SK-N-SH (cell line): ENCODE results near the gene SHKBP1. TPM values are rescaled to one million over a fixed set of nuclear protein-coding genes. Genes with fewer than 3 reads are reported as not detected.

ENCODE experiments used
- CTCF ChIA-PET: fragments of 300-600, 350-600 bp; formaldehyde crosslinking; extraction: SDS; loops from one replicate; lab custom pipeline; 2021; lab: Yijun Ruan, JAX
- POLR2A ChIA-PET: fragments of 350-600 bp; sonication (Branson Sonifier 250); formaldehyde crosslinking; extraction: SDS; loops from one replicate; lab custom pipeline; 2020; ENCODE audit warnings: antibody characterized with exemption, inconsistent platforms; lab: Yijun Ruan, JAX
- DNase-seq: peaks from one replicate; pipeline ENCODE4 v3.0.0; 2012
- H2AFZ ChIP-seq: fragments of 200-600 bp; sonication (generic); 2 replicates; pipeline ENCODE4 v1.8.1; 2016; ENCODE audit warnings: antibody characterized with exemption, mild to moderate bottlenecking, low read depth
- H3F3A ChIP-seq: fragments of 200-600 bp; sonication (generic); replicated peaks from 2 replicates; pipeline ENCODE3; 2016; ENCODE audit warnings: antibody characterized with exemption, mild to moderate bottlenecking; ENCODE audit not compliant: insufficient read depth
- H3K27ac ChIP-seq, 2 experiments: fragments of 200-500 bp in 1 of 2; fragments of 200-600 bp in 1 of 2; sonication (Bioruptor generic) in 1 of 2; sonication (generic), shearing (Covaris generic) in 1 of 2; 2 replicates each; pipeline versions ENCODE4 v1.5.1 to v1.6.1; 2014 to 2016; ENCODE audit warnings: low read depth in 2 of 2, inconsistent platforms in 1 of 2, low read length in 1 of 2, mild to moderate bottlenecking in 1 of 2, mixed read lengths in 1 of 2
- H3K27me3 ChIP-seq: fragments of 200-600 bp; sonication (generic), shearing (Covaris generic); 2 replicates; pipeline ENCODE4 v1.6.1; 2016; ENCODE audit warnings: mixed run types; ENCODE audit not compliant: insufficient read depth
- H3K36me3 ChIP-seq, 2 experiments: fragments of 200-500 bp in 1 of 2; fragments of 200-600 bp in 1 of 2; sonication (Bioruptor generic) in 1 of 2; sonication (generic) in 1 of 2; replicated peaks in 1 of 2; 2 replicates each; pipeline versions ENCODE3 to v1.5.1; 2014 to 2016; ENCODE audit warnings: low read length in 1 of 2, mild to moderate bottlenecking in 1 of 2; ENCODE audit not compliant: insufficient read depth in 2 of 2, control insufficient read depth in 1 of 2
- H3K4me1 ChIP-seq, 2 experiments: fragments of 200-500 bp in 1 of 2; fragments of 200-600 bp in 1 of 2; sonication (Bioruptor generic) in 1 of 2; sonication (generic), shearing (Covaris generic) in 1 of 2; 2 replicates each; pipeline versions ENCODE4 v1.5.1 to v1.6.1; 2014 to 2016; ENCODE audit warnings: low read depth in 1 of 2, low read length in 1 of 2, mixed run types in 1 of 2; ENCODE audit not compliant: insufficient read depth in 2 of 2, control insufficient read depth in 1 of 2
- H3K4me2 ChIP-seq: fragments of 200-600 bp; sonication (generic), shearing (Covaris generic); 2 replicates; pipeline ENCODE4 v1.6.1; 2017; ENCODE audit warnings: mixed run types
- H3K4me3 ChIP-seq, 2 experiments: fragments of 200-500 bp in 1 of 2; fragments of 200-600 bp in 1 of 2; sonication (Bioruptor generic) in 1 of 2; sonication (generic), shearing (Covaris generic) in 1 of 2; 2 replicates each; pipeline versions ENCODE4 v1.5.1 to v1.8.1; 2014 to 2016; ENCODE audit warnings: low read depth in 2 of 2, inconsistent platforms in 1 of 2, low read length in 1 of 2, mild to moderate bottlenecking in 1 of 2, mixed read lengths in 1 of 2, moderate library complexity in 1 of 2
- H3K79me2 ChIP-seq: fragments of 200-600 bp; sonication (generic); 2 replicates; pipeline ENCODE4 v1.8.1; 2017; ENCODE audit warnings: mild to moderate bottlenecking; ENCODE audit not compliant: insufficient read depth
- H3K9ac ChIP-seq: fragments of 200-600 bp; sonication (generic); 2 replicates; pipeline ENCODE4 v1.6.1; 2017; ENCODE audit warnings: mixed run types
- H3K9me2 ChIP-seq: fragments of 200-600 bp; sonication (generic); 2 replicates; pipeline ENCODE4 v1.6.1; 2017; ENCODE audit warnings: mixed run types
- H3K9me3 ChIP-seq: fragments of 200-600 bp; sonication (generic); 2 replicates; pipeline ENCODE4 v1.6.1; 2017; ENCODE audit warnings: mixed run types, mild to moderate bottlenecking, moderate library complexity
- H4K20me1 ChIP-seq: fragments of 200-600 bp; sonication (generic); 2 replicates; pipeline ENCODE4 v1.6.1; 2017; ENCODE audit warnings: mild to moderate bottlenecking, mixed run types; ENCODE audit not compliant: insufficient read depth
- ELF1 ChIP-seq: IDR thresholded peaks from 2 replicates; pipeline ENCODE4 v1.4.0; 2012
- EZH2phosphoT487 ChIP-seq: fragments of 200-600 bp; sonication (generic); IDR thresholded peaks from 2 replicates; pipeline ENCODE4 v1.6.1; 2017; ENCODE audit warnings: low read depth, mixed run types, mild to moderate bottlenecking, antibody characterized with exemption, moderate library complexity, borderline replicate concordance
- FOXJ3 ChIP-seq: sonication (generic); formaldehyde crosslinking; IDR thresholded peaks from 2 replicates; pipeline ENCODE4 v1.5.1; 2020; ENCODE audit warnings: mild to moderate bottlenecking, missing genetic modification reagents
- GABPA ChIP-seq: IDR thresholded peaks from 2 replicates; pipeline ENCODE4 v1.4.0; 2012; ENCODE audit warnings: low read depth, mild to moderate bottlenecking
- MXI1 ChIP-seq: IDR thresholded peaks from 2 replicates; pipeline ENCODE4 v1.6.1; 2012; ENCODE audit warnings: mild to moderate bottlenecking, low read depth, low read length, improper control_type of control experiment
- NRF1 ChIP-seq: IDR thresholded peaks from 2 replicates; pipeline ENCODE4 v1.6.1; 2012; ENCODE audit warnings: low read depth, mild to moderate bottlenecking, low read length
- RAD21 ChIP-seq: IDR thresholded peaks from 2 replicates; pipeline ENCODE4 v1.6.1; 2012; ENCODE audit warnings: mild to moderate bottlenecking, low read length
- RCOR1 ChIP-seq: fragments of 150-350 bp; IDR thresholded peaks from 2 replicates; pipeline ENCODE4 v1.6.1; 2017; ENCODE audit warnings: antibody characterized with exemption, low read length
- RFX5 ChIP-seq: IDR thresholded peaks from 2 replicates; pipeline ENCODE4 v1.6.1; 2012; ENCODE audit warnings: mild to moderate bottlenecking, improper control_type of control experiment, low read length
- SIN3A ChIP-seq: IDR thresholded peaks from 2 replicates; pipeline ENCODE4 v1.6.1; 2012; ENCODE audit warnings: low read depth, mild to moderate bottlenecking, low read length, moderate library complexity, borderline replicate concordance
- SMC3 ChIP-seq: IDR thresholded peaks from 2 replicates; pipeline ENCODE4 v1.6.1; 2012; ENCODE audit warnings: low read depth, low read length, improper control_type of control experiment
- TEAD4 ChIP-seq: IDR thresholded peaks from 2 replicates; pipeline ENCODE4 v1.4.0; 2012; ENCODE audit warnings: mild to moderate bottlenecking, borderline replicate concordance; ENCODE audit not compliant: insufficient read depth
- YY1 ChIP-seq: IDR thresholded peaks from 2 replicates; pipeline ENCODE4 v1.4.0; 2012; ENCODE audit warnings: low read depth, mild to moderate bottlenecking
- WGBS: methylation state at CpG from one replicate; pipeline ENCODE4 v1.1.6; 2017; ENCODE audit warnings: low lambda C conversion rate; 5-methylcytosine and 5-hydroxymethylcytosine counted together
- polyA plus RNA-seq, 3 experiments: library from polyadenylated mRNA; depleted of rRNA; stranded (reverse); fragments of >200 nt; gene quantifications; 2 replicates each; pipeline ENCODE4 v1.2.3, GENCODE V29; 2012
- TF ChIP-seq, protein P1 (sequence below): fragments of 150-350 bp; IDR thresholded peaks from 2 replicates; pipeline ENCODE4 v1.6.1; 2016; ENCODE audit warnings: mild to moderate bottlenecking, low read depth, low read length
- TF ChIP-seq, protein P2 (sequence below): fragments of 150-350 bp; IDR thresholded peaks from 2 replicates; pipeline ENCODE4 v1.6.1; 2017; ENCODE audit warnings: antibody characterized with exemption, low read length, low read depth, borderline replicate concordance
- TF ChIP-seq, protein P3 (sequence below): IDR thresholded peaks from 2 replicates; pipeline ENCODE4 v1.4.0; 2012; ENCODE audit warnings: low read depth, borderline replicate concordance
- TF ChIP-seq, protein P4 (sequence below): IDR thresholded peaks from 2 replicates; pipeline ENCODE4 v1.4.0; 2012; ENCODE audit warnings: low read depth
- TF ChIP-seq, protein P5 (sequence below): IDR thresholded peaks from 2 replicates; pipeline ENCODE4 v1.4.0; 2012; ENCODE audit warnings: low read depth, borderline replicate concordance

The SHKBP1 gene
- polyA plus RNA-seq, 1 of the 3 experiments (the other 2 are of a cell fraction): 62.7 TPM

DNA sequence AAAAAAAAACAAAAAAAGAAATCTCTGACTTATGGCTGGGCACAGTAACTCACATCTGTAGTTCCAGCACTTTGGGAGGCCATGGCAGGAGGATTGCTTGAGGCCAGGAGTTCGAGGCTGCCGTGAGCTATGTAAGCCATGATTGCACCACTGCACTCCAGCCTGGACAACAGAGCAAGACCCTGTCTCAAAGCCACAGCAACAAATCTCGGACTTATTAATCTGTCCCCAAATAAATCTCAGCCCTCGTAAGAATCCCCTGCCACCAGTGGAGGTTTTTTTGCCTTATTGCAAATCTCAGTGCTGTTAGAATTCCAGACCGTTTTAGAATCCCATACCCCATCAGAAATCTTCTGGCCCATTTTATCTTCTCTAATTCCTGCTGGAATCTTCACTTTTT lies 4.9 kb downstream of the SHKBP1 start:
- ChIA-PET CTCF (no interaction called here), POLR2A (no interaction called here)
- no peak overlapping the region for H2AFZ ChIP-seq
- no peak for DNase-seq
- no peak overlapping the region for H3K4me2 ChIP-seq
- WGBS: 97% methylated on average over 5 of the region's 5 CpGs
- peaks cover 5 to 21% of the 10 kb centered on the region in 2 experiments for H3K36me3 ChIP-seq
- no peaks in the 10 kb centered on the region for H3K27me3 ChIP-seq
- H3K27ac ChIP-seq: no peak overlapping the region
- no peaks in the 10 kb centered on the region for H3K9me2 ChIP-seq
- TF ChIP-seq, protein P1, sequence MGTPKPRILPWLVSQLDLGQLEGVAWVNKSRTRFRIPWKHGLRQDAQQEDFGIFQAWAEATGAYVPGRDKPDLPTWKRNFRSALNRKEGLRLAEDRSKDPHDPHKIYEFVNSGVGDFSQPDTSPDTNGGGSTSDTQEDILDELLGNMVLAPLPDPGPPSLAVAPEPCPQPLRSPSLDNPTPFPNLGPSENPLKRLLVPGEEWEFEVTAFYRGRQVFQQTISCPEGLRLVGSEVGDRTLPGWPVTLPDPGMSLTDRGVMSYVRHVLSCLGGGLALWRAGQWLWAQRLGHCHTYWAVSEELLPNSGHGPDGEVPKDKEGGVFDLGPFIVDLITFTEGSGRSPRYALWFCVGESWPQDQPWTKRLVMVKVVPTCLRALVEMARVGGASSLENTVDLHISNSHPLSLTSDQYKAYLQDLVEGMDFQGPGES: no peak
- TF ChIP-seq EZH2phosphoT487 (no peak), SMC3 (no peak), YY1 (no peak), RFX5 (no peak), FOXJ3 (CRISPR knock-in tag) (no peak), NRF1 (no peak), MXI1 (no peak), GABPA (no peak), TEAD4 (no peak), SIN3A (no peak), RAD21 (no peak), RCOR1 (no peak), ELF1 (no peak)
- TF ChIP-seq, protein P2, sequence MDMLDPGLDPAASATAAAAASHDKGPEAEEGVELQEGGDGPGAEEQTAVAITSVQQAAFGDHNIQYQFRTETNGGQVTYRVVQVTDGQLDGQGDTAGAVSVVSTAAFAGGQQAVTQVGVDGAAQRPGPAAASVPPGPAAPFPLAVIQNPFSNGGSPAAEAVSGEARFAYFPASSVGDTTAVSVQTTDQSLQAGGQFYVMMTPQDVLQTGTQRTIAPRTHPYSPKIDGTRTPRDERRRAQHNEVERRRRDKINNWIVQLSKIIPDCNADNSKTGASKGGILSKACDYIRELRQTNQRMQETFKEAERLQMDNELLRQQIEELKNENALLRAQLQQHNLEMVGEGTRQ: no peak
- TF ChIP-seq, protein P3, sequence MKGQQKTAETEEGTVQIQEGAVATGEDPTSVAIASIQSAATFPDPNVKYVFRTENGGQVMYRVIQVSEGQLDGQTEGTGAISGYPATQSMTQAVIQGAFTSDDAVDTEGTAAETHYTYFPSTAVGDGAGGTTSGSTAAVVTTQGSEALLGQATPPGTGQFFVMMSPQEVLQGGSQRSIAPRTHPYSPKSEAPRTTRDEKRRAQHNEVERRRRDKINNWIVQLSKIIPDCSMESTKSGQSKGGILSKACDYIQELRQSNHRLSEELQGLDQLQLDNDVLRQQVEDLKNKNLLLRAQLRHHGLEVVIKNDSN: no peak
- TF ChIP-seq, protein P4, sequence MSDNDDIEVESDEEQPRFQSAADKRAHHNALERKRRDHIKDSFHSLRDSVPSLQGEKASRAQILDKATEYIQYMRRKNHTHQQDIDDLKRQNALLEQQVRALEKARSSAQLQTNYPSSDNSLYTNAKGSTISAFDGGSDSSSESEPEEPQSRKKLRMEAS: no peak
- TF ChIP-seq, protein P5, sequence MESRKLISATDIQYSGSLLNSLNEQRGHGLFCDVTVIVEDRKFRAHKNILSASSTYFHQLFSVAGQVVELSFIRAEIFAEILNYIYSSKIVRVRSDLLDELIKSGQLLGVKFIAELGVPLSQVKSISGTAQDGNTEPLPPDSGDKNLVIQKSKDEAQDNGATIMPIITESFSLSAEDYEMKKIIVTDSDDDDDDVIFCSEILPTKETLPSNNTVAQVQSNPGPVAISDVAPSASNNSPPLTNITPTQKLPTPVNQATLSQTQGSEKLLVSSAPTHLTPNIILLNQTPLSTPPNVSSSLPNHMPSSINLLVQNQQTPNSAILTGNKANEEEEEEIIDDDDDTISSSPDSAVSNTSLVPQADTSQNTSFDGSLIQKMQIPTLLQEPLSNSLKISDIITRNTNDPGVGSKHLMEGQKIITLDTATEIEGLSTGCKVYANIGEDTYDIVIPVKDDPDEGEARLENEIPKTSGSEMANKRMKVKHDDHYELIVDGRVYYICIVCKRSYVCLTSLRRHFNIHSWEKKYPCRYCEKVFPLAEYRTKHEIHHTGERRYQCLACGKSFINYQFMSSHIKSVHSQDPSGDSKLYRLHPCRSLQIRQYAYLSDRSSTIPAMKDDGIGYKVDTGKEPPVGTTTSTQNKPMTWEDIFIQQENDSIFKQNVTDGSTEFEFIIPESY: no peak
- H3K4me1 ChIP-seq: peaks cover 4 to 7% of the 10 kb centered on the region in 2 experiments; a peak in 2 of 4 replicates
- no peaks in the 10 kb centered on the region for H3K79me2 ChIP-seq
- H3F3A ChIP-seq: peaks cover 9% of the 10 kb centered on the region
- no peak overlapping the region for H3K4me3 ChIP-seq
- H3K9me3 ChIP-seq: no peaks in the 10 kb centered on the region
- H4K20me1 ChIP-seq: no peaks in the 10 kb centered on the region
- no peak overlapping the region for H3K9ac ChIP-seq
